HepG2 (cell line): Measurements from ENCODE around the gene ARAP3. TPM values are rescaled to one million over a fixed set of nuclear protein-coding genes. Genes with fewer than 3 reads are reported as not detected.

ENCODE experiments used
- DR1 ChIP-seq: sonication (generic); formaldehyde crosslinking; IDR thresholded peaks from 2 replicates; pipeline ENCODE4 v1.8.0; 2021; ENCODE audit warnings: mild to moderate bottlenecking, missing genetic modification reagents, inconsistent platforms
- ELF1 ChIP-seq: sonication (generic); formaldehyde crosslinking; IDR thresholded peaks from 2 replicates; pipeline ENCODE4 v1.4.0; 2020; ENCODE audit warnings: missing genetic modification reagents
- FOXC1 ChIP-seq: sonication (generic); formaldehyde crosslinking; IDR thresholded peaks from 2 replicates; pipeline ENCODE4 v1.8.0; 2022; ENCODE audit warnings: mild to moderate bottlenecking, missing genetic modification reagents, borderline replicate concordance
- HCFC1 ChIP-seq: fragments of 150-350 bp; IDR thresholded peaks from 2 replicates; pipeline ENCODE4 v1.6.1; 2014; ENCODE audit warnings: low read depth, low read length
- KAT8 ChIP-seq: IDR thresholded peaks from 2 replicates; pipeline ENCODE4 v1.6.1; 2016; ENCODE audit warnings: missing genetic modification reagents, missing compliant biosample characterization
- KLF16 ChIP-seq, 2 experiments: sonication (generic) in 1 of 2; formaldehyde crosslinking in 1 of 2; IDR thresholded peaks; 2 replicates each; pipeline versions ENCODE4 v1.6.1 to v1.8.0; 2016 to 2023; ENCODE audit warnings: missing genetic modification reagents in 2 of 2, missing compliant biosample characterization in 1 of 2
- KLF6 ChIP-seq: IDR thresholded peaks from 2 replicates; pipeline ENCODE4 v1.8.0; 2016; ENCODE audit warnings: missing biosample characterization, missing genetic modification reagents
- NAIF1 ChIP-seq: sonication (generic); formaldehyde crosslinking; IDR thresholded peaks from 2 replicates; pipeline ENCODE4 v1.5.0; 2020; ENCODE audit warnings: mild to moderate bottlenecking, missing genetic modification reagents, borderline replicate concordance
- SOX13 ChIP-seq, 3 experiments: fragments of 450-650 bp in 1 of 3; sonication (generic) in 1 of 3; formaldehyde crosslinking in 1 of 3; IDR thresholded peaks in 2 of 3; conservative IDR thresholded peaks in 1 of 3; 2 replicates each; pipeline versions ENCODE4 v1.5.0 to v1.6.1; 2016 to 2020; ENCODE audit warnings: antibody characterized with exemption in 1 of 3, mild to moderate bottlenecking in 1 of 3, missing compliant biosample characterization in 1 of 3, missing genetic modification reagents in 1 of 3, moderate library complexity in 1 of 3
- ZBTB7A ChIP-seq: sonication (generic); formaldehyde crosslinking; IDR thresholded peaks from 2 replicates; pipeline ENCODE4 v1.8.0; 2022; ENCODE audit warnings: mild to moderate bottlenecking, missing genetic modification reagents
- ZNF121 ChIP-seq: sonication (generic); formaldehyde crosslinking; IDR thresholded peaks from 2 replicates; pipeline ENCODE4 v1.5.0; 2020; ENCODE audit warnings: mild to moderate bottlenecking, missing genetic modification reagents
- ZNF264 ChIP-seq: sonication (generic); formaldehyde crosslinking; IDR thresholded peaks from 2 replicates; pipeline ENCODE4 v1.4.0; 2020; ENCODE audit warnings: missing genetic modification reagents
- ZNF292 ChIP-seq: sonication (generic); formaldehyde crosslinking; IDR thresholded peaks from 2 replicates; pipeline ENCODE4 v1.8.1; 2022; ENCODE audit warnings: mild to moderate bottlenecking, low read depth, missing genetic modification reagents, borderline replicate concordance
- ZNF335 ChIP-seq: sonication (generic); formaldehyde crosslinking; IDR thresholded peaks from 2 replicates; pipeline ENCODE4 v1.4.0; 2020; ENCODE audit warnings: missing genetic modification reagents
- ZNF337 ChIP-seq: sonication (generic); formaldehyde crosslinking; IDR thresholded peaks from 2 replicates; pipeline ENCODE4 v1.5.1; 2020; ENCODE audit warnings: missing genetic modification reagents, low read depth, mild to moderate bottlenecking, borderline replicate concordance
- ZNF775 ChIP-seq: sonication (generic); formaldehyde crosslinking; IDR thresholded peaks from 2 replicates; pipeline ENCODE4 v1.4.0; 2020; ENCODE audit warnings: missing genetic modification reagents, mild to moderate bottlenecking, moderate library complexity, borderline replicate concordance
- ZNF841 ChIP-seq: sonication (generic); formaldehyde crosslinking; IDR thresholded peaks from 2 replicates; pipeline ENCODE4 v1.8.1; 2023; ENCODE audit warnings: missing genetic modification reagents, borderline replicate concordance
- polyA plus RNA-seq, 8 experiments: library from polyadenylated mRNA; depleted of rRNA in 3 of 8; stranded (reverse) in 7 of 8; unstranded in 1 of 8; fragments of >200 nt; fragmentation: Illumina TruSeq in 4 of 8; extraction: Trizol in 4 of 8; gene quantifications; 2 replicates each; pipeline versions ENCODE4 v1.2.1 to v1.2.3, GENCODE V29; 2011 to 2016; ENCODE audit warnings: low read depth in 4 of 8, missing spikeins in 1 of 8, mixed read lengths in 1 of 8; ENCODE audit not compliant: insufficient read depth in 1 of 8
- total RNA-seq, 5 experiments: library from RNA; depleted of rRNA; stranded (reverse); fragments of >200 nt; fragmentation: Illumina TruSeq; extraction: Trizol; gene quantifications; 2 replicates each; pipeline ENCODE4 v1.2.3, GENCODE V29; 2016; ENCODE audit warnings: low read depth in 1 of 5
- TF ChIP-seq, protein P1 (sequence below): sonication (generic); formaldehyde crosslinking; IDR thresholded peaks from 2 replicates; pipeline ENCODE4 v1.4.0; 2020; ENCODE audit warnings: mild to moderate bottlenecking, low read depth, missing genetic modification reagents
- TF ChIP-seq, protein P2 (sequence below): IDR thresholded peaks from 2 replicates; pipeline ENCODE4 v1.6.1; 2016; ENCODE audit warnings: mild to moderate bottlenecking
- TF ChIP-seq, protein P3 (sequence below): sonication (generic); formaldehyde crosslinking; IDR thresholded peaks from 2 replicates; pipeline ENCODE4 v1.8.0; 2023; ENCODE audit warnings: mild to moderate bottlenecking, missing genetic modification reagents
- TF ChIP-seq, protein P4 (sequence below): sonication (generic); formaldehyde crosslinking; IDR thresholded peaks from 2 replicates; pipeline ENCODE4 v1.8.1; 2023; ENCODE audit warnings: missing genetic modification reagents, inconsistent platforms, borderline replicate concordance

The ARAP3 gene
- total and polyA plus RNA-seq, 2 of the 13 experiments (the other 11 are each of a cell fraction or from before 2014, with no cell fraction given), result 0.25 TPM; not detected in 1

DNA sequence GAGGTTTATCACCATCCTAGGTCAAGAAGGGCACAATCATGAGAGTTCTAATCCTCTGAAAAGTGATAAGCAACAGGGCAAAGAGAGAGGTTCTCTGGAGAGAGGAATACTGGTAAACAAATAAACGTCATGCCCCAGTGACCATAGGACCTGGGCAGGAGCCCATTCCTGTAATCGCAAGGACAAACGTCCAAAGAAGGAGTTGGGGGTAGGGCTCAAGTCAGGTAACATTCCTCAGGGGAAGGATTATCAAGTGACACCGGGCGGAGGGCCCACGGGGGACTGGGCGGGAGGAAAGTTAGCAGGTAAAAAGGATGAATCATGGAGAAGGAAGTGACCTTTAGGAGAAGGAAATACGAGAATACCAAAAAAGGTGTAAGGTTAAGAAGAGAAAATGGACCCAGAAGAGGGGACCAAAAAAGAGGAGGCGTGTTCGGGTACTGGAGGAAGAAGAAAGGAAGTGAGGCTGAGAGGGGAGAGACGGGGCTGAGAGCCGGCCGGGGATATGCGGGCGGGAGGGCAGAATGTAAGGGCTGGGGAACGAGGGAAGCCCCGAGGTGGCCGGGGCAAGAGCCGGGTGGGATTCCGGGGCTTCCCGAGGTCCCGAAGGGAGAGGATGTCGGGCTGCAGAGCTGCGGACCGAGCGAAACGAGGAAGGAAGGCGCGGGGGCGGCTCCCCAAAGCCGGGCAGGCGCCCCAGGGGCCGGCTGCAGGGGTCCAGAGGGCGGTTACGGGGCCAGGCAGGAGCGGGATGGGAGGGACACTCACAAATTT, 63.8 kb downstream of the ARAP3 start (continued):
- TF ChIP-seq, protein P1, sequence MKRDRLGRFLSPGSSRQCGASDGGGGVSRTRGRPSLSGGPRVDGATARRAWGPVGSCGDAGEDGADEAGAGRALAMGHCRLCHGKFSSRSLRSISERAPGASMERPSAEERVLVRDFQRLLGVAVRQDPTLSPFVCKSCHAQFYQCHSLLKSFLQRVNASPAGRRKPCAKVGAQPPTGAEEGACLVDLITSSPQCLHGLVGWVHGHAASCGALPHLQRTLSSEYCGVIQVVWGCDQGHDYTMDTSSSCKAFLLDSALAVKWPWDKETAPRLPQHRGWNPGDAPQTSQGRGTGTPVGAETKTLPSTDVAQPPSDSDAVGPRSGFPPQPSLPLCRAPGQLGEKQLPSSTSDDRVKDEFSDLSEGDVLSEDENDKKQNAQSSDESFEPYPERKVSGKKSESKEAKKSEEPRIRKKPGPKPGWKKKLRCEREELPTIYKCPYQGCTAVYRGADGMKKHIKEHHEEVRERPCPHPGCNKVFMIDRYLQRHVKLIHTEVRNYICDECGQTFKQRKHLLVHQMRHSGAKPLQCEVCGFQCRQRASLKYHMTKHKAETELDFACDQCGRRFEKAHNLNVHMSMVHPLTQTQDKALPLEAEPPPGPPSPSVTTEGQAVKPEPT (CRISPR knock-in tag), result no peak
- TF ChIP-seq, protein P2, sequence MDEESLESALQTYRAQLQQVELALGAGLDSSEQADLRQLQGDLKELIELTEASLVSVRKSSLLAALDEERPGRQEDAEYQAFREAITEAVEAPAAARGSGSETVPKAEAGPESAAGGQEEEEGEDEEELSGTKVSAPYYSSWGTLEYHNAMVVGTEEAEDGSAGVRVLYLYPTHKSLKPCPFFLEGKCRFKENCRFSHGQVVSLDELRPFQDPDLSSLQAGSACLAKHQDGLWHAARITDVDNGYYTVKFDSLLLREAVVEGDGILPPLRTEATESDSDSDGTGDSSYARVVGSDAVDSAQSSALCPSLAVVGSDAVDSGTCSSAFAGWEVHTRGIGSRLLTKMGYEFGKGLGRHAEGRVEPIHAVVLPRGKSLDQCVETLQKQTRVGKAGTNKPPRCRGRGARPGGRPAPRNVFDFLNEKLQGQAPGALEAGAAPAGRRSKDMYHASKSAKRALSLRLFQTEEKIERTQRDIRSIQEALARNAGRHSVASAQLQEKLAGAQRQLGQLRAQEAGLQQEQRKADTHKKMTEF (CRISPR knock-in tag), result no peak
- TF ChIP-seq, protein P3, sequence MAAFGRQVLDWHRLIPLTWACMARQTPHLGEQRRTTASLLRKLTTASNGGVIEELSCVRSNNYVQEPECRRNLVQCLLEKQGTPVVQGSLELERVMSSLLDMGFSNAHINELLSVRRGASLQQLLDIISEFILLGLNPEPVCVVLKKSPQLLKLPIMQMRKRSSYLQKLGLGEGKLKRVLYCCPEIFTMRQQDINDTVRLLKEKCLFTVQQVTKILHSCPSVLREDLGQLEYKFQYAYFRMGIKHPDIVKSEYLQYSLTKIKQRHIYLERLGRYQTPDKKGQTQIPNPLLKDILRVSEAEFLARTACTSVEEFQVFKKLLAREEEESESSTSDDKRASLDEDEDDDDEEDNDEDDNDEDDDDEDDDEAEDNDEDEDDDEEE (CRISPR knock-in tag), result no peak
- TF ChIP-seq KLF16 (CRISPR knock-in tag; IDR thresholded peaks at IDR 0.05), result 0 out of 4 replicates have a peak, but pooled peaks of 1 of the 2 experiments have one; percentile 21
- TF ChIP-seq ZNF841 (CRISPR knock-in tag), result 0 out of 2 replicates have a peak, but pooled peaks have one; percentile 52
- TF ChIP-seq ZNF292 (CRISPR knock-in tag), result no peak
- TF ChIP-seq, protein P4, sequence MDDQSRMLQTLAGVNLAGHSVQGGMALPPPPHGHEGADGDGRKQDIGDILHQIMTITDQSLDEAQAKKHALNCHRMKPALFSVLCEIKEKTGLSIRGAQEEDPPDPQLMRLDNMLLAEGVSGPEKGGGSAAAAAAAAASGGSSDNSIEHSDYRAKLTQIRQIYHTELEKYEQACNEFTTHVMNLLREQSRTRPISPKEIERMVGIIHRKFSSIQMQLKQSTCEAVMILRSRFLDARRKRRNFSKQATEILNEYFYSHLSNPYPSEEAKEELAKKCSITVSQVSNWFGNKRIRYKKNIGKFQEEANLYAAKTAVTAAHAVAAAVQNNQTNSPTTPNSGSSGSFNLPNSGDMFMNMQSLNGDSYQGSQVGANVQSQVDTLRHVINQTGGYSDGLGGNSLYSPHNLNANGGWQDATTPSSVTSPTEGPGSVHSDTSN, result no peak
- peak; percentile 49 for TF ChIP-seq KAT8
- no peak; the same call in 1 of the 2 replicates for TF ChIP-seq HCFC1
- no peak for TF ChIP-seq ZNF775 (CRISPR knock-in tag)
- TF ChIP-seq DR1 (CRISPR knock-in tag), result no peak
- TF ChIP-seq ZBTB7A (CRISPR knock-in tag), result no peak
- no peak for TF ChIP-seq ZNF337 (CRISPR knock-in tag)
- no peak for TF ChIP-seq ELF1
- TF ChIP-seq SOX13 (IDR thresholded peaks at IDR 0.05), result no peak
- TF ChIP-seq SOX13 (CRISPR knock-in tag; conservative IDR thresholded peaks at IDR 0.05 in 1 of 2, IDR thresholded peaks at IDR 0.05 in 1 of 2), result peak in 1 of 2 experiments; percentile 24; a peak in 1 of 4 replicates
- no peak for TF ChIP-seq NAIF1
- no peak for TF ChIP-seq ZNF121 (CRISPR knock-in tag)
- TF ChIP-seq ZNF335 (CRISPR knock-in tag), result no peak
- no peak for TF ChIP-seq ZNF264 (CRISPR knock-in tag)
- no peak for TF ChIP-seq KLF6
- TF ChIP-seq FOXC1, result no peak
